ENCODE measurements around the gene VHLL. TPM values are rescaled to one million over a fixed set of nuclear protein-coding genes. Genes with fewer than 3 reads are reported as not detected.
"Not testable (repeated sequence)": the region's sequence is repeated elsewhere in the genome, so short reads cannot be mapped to it uniquely, and the experiment has no call there.

VHLL gene
- total RNA-seq, 1 donor from 2014 or later: 0.48 TPM

- no peaks in the 10 kb centered on the region for H3K9me3 Mint-ChIP-seq
- DNase-seq (ENCODE audit: extremely low spot score, unreplicated experiment): peak; percentile 99
- H3K36me3 Mint-ChIP-seq: peaks cover 13% of the 10 kb centered on the region
- no peaks in the 10 kb centered on the region for H3K27me3 Mint-ChIP-seq
- peaks cover 24% of the 10 kb centered on the region for H3K4me1 Mint-ChIP-seq (ENCODE audit: unreplicated experiment)
- peak within 1 kb of the TSS; percentile 99 for H3K4me3 Mint-ChIP-seq
- H3K27ac Mint-ChIP-seq: peak within 1 kb of the TSS; percentile 95
- no peak for TF ChIP-seq CTCF (conservative IDR thresholded peaks at IDR 0.05)
These were observed 39.3 kb upstream of the VHLL start, which contains the start of the genes CCT3 and TSACC for GRCh38 chr1:156338180-156338976. TSS of gene CCT3 (minus strand) at chr1:156338292. CDS start at chr1:156338184, 108 bp downstream. TSS of gene TSACC (plus strand) at chr1:156338526. CDS start at chr1:156339758, 1,232 bp downstream.

GRCh38 chr1:156337888-156338179, 38.7 kb upstream of the VHLL start:
- Mint-ChIP-seq H3K36me3 (peaks cover 15% of the 10 kb centered on the region), H3K4me1 (ENCODE audit: unreplicated experiment) (peaks cover 24% of the 10 kb centered on the region), H3K9me3 (no peaks in the 10 kb centered on the region), H3K27ac (peak overlapping the region; percentile 95), H3K4me3 (peak overlapping the region; percentile 99), H3K27me3 (no peaks in the 10 kb centered on the region)
- no peak for TF ChIP-seq CTCF (conservative IDR thresholded peaks at IDR 0.05)
- DNase-seq (ENCODE audit: extremely low spot score, unreplicated experiment): no peak

GRCh38 chr1:156337052-156337887, 38.2 kb upstream of the VHLL start:
- Mint-ChIP-seq H3K27me3 (no peaks in the 10 kb centered on the region), H3K27ac (peak overlapping the region; percentile 95), H3K9me3 (no peaks in the 10 kb centered on the region), H3K36me3 (peaks cover 15% of the 10 kb centered on the region), H3K4me1 (ENCODE audit: unreplicated experiment) (peaks cover 24% of the 10 kb centered on the region), H3K4me3 (peak overlapping the region; percentile 99)
- no peak for DNase-seq (ENCODE audit: extremely low spot score, unreplicated experiment)
- TF ChIP-seq CTCF (conservative IDR thresholded peaks at IDR 0.05): no peak

GRCh38 chr1:156336242-156336641, 37.1 kb upstream of the VHLL start:
- H3K4me1 Mint-ChIP-seq (ENCODE audit: unreplicated experiment): peaks cover 24% of the 10 kb centered on the region
- H3K36me3 Mint-ChIP-seq: peaks cover 15% of the 10 kb centered on the region
- peak; percentile 51 for TF ChIP-seq CTCF (conservative IDR thresholded peaks at IDR 0.05)
- H3K27ac Mint-ChIP-seq: peak overlapping the region; percentile 40
- no peak for DNase-seq (ENCODE audit: extremely low spot score, unreplicated experiment)
- H3K9me3 Mint-ChIP-seq: no peaks in the 10 kb centered on the region
- H3K27me3 Mint-ChIP-seq: no peaks in the 10 kb centered on the region
- peak overlapping the region; percentile 99 for H3K4me3 Mint-ChIP-seq

- not testable (repeated sequence) for H3K27ac Mint-ChIP-seq; H3K4me1 Mint-ChIP-seq (ENCODE audit: unreplicated experiment); H3K9me3 Mint-ChIP-seq; H3K4me3 Mint-ChIP-seq; DNase-seq (ENCODE audit: extremely low spot score, unreplicated experiment); H3K27me3 Mint-ChIP-seq
- peaks cover 12% of the 10 kb centered on the region for H3K36me3 Mint-ChIP-seq
These were observed 24.1 kb upstream of the VHLL start for GRCh38 chr1:156323179-156323578.

- Mint-ChIP-seq H3K27me3 (no peaks in the 10 kb centered on the region), H3K9me3 (no peaks in the 10 kb centered on the region), H3K36me3 (peaks cover 19% of the 10 kb centered on the region), H3K27ac (no peak overlapping the region), H3K4me3 (no peak overlapping the region), H3K4me1 (ENCODE audit: unreplicated experiment) (no peaks in the 10 kb centered on the region)
- DNase-seq (ENCODE audit: extremely low spot score, unreplicated experiment): no peak
- TF ChIP-seq CTCF (conservative IDR thresholded peaks at IDR 0.05): no peak
These were observed 21.5 kb upstream of the VHLL start for GRCh38 chr1:156320560-156320959.
